PFSK-1 (cell line): ENCODE data around the gene GUK1. TPM values are rescaled to one million over a fixed set of nuclear protein-coding genes. Genes with fewer than 3 reads are reported as not detected.

Experiments used
- FOXP2 ChIP-seq: optimal IDR thresholded peaks from 2 replicates; pipeline ENCODE3; 2011; ENCODE audit warnings: borderline replicate concordance, control low read depth, inconsistent platforms; ENCODE audit not compliant: insufficient read depth; ENCODE audit errors: extremely low read length, extremely low read depth
- POLR2AphosphoS5 ChIP-seq: IDR thresholded peaks from 2 replicates; pipeline ENCODE4 v1.6.1; 2012; ENCODE audit warnings: low read depth, mild to moderate bottlenecking, control low read depth, low read length, moderate library complexity
- SIN3A ChIP-seq: IDR thresholded peaks from 2 replicates; pipeline ENCODE4 v1.6.1; 2012; ENCODE audit warnings: mild to moderate bottlenecking, low read length, moderate library complexity, borderline replicate concordance; ENCODE audit not compliant: insufficient read depth
- TAF1 ChIP-seq: IDR thresholded peaks from 2 replicates; pipeline ENCODE4 v1.6.1; 2012; ENCODE audit warnings: low read length, control low read depth, borderline replicate concordance; ENCODE audit not compliant: insufficient read depth
- polyA plus RNA-seq: library from polyadenylated mRNA; unstranded; fragments of >200 nt; gene quantifications from one replicate; pipeline ENCODE4 v1.2.1, GENCODE V29; 2012; ENCODE audit warnings: low read depth, missing spikeins; ENCODE audit not compliant: insufficient read length
- TF ChIP-seq, protein P1 (sequence below), 2 experiments: IDR thresholded peaks; 2 replicates each; pipeline versions ENCODE4 v1.6.1 to v1.8.0; 2011 to 2012; ENCODE audit warnings: low read depth in 2 of 2, low read length in 2 of 2, control low read depth in 1 of 2, inconsistent platforms in 1 of 2, mild to moderate bottlenecking in 1 of 2, moderate library complexity in 1 of 2; ENCODE audit not compliant: insufficient read depth in 1 of 2

GUK1 gene
- 468 TPM for polyA plus RNA-seq

DNA sequence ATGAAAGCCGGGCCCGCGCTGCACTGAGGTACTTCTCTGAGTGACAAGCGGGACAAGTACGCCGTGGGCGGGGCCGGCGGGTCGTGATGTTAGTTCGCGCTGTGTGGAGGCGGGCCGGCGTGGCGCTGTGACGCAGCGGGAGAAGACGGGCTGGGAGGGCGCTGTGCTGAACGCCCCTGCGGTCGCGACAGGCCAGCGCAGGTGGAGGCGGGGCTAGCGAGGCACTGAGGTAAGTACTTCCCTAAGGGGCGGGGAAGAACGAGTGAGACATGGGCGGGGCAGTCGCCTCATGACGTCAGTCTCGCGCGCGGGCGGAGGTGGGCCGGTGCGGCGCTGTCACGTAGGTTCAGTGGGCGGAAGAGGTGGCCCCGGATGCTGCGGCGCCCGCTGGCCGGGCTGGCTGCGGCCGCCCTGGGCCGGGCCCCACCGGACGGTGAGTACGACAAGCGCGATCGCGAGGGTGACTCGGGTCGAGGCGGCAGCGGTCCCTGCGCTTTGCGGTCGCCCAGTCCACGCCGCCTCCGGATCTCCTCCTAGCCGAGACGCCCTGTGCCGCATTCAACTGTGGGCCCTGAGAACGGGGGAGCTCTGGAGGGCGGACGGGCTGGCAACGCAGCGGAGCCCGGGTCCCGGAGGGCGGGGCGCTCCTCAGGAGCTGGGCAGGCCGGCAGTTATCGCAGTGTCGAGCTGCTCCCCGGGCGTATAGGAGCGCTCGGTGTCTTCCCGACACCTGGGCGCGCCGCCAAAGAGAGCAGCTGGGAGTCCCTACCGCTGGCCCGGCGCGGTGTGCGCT is at the start of gene GUK1:
TSS of gene GUK1 (plus strand) at position 349 of the 793 bp plus-strand sequence. CDS start at position 373, 24 bp downstream.
- peak; percentile 71 for TF ChIP-seq POLR2AphosphoS5
- TF ChIP-seq SIN3A = 0 out of 2 replicates have a peak, but pooled peaks have one; percentile 8
- TF ChIP-seq, protein P1, sequence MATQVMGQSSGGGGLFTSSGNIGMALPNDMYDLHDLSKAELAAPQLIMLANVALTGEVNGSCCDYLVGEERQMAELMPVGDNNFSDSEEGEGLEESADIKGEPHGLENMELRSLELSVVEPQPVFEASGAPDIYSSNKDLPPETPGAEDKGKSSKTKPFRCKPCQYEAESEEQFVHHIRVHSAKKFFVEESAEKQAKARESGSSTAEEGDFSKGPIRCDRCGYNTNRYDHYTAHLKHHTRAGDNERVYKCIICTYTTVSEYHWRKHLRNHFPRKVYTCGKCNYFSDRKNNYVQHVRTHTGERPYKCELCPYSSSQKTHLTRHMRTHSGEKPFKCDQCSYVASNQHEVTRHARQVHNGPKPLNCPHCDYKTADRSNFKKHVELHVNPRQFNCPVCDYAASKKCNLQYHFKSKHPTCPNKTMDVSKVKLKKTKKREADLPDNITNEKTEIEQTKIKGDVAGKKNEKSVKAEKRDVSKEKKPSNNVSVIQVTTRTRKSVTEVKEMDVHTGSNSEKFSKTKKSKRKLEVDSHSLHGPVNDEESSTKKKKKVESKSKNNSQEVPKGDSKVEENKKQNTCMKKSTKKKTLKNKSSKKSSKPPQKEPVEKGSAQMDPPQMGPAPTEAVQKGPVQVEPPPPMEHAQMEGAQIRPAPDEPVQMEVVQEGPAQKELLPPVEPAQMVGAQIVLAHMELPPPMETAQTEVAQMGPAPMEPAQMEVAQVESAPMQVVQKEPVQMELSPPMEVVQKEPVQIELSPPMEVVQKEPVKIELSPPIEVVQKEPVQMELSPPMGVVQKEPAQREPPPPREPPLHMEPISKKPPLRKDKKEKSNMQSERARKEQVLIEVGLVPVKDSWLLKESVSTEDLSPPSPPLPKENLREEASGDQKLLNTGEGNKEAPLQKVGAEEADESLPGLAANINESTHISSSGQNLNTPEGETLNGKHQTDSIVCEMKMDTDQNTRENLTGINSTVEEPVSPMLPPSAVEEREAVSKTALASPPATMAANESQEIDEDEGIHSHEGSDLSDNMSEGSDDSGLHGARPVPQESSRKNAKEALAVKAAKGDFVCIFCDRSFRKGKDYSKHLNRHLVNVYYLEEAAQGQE (IDR thresholded peaks at IDR 0.05; ENCODE audit: insufficient read depth in 1 of 2, low read depth in 2 of 2, low read length in 2 of 2) = no peak
- no peak for TF ChIP-seq FOXP2
- peak; percentile 85 for TF ChIP-seq TAF1

GRCh38 chr1:228090613-228091081 is 49.4 kb upstream of the GUK1 start:
- TF ChIP-seq, protein P1 (IDR thresholded peaks at IDR 0.05; ENCODE audit: insufficient read depth in 1 of 2, low read depth in 2 of 2, low read length in 2 of 2) = no peak
- no peak for TF ChIP-seq SIN3A
- no peak for TF ChIP-seq FOXP2
- no peak for TF ChIP-seq POLR2AphosphoS5
- no peak for TF ChIP-seq TAF1

DNA sequence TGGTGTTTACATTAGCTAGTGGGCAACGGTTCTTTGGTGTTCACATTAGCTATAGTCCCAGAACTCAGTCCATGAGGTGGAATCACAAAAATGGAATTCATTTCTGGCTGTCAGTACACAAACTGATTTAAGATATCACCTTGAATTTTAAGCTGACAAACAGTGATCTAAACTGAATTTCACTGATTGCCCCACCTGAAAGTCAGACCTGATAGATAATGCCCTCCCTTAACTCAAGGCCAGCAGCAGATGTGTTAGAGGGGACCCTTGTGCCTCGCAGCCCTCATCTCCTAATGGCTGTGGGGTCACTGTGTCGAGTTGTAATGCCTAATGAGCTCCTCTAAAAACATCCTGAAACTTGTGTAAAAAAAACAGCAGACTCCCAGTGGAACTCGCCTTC is 49.0 kb upstream of the GUK1 start:
- TF ChIP-seq FOXP2 = no peak
- no peak for TF ChIP-seq POLR2AphosphoS5
- TF ChIP-seq, protein P1 (IDR thresholded peaks at IDR 0.05; ENCODE audit: insufficient read depth in 1 of 2, low read depth in 2 of 2, low read length in 2 of 2) = no peak
- TF ChIP-seq TAF1 = no peak
- TF ChIP-seq SIN3A = no peak

GRCh38 chr1:228092342-228093049 is 47.6 kb upstream of the GUK1 start:
- TF ChIP-seq POLR2AphosphoS5 (no peak), TAF1 (no peak), SIN3A (no peak), FOXP2 (no peak)
